ENCODE data around the gene ADAP1.
A peak's percentile ranks its signal among the peaks of the same experiment; 100 is the strongest.

Gene ADAP1

GRCh38 chr7:879706-880105, 74.8 kb downstream of the ADAP1 start:
- Histone ChIP-seq H2AFZ (ENCODE audit: low read length) (no peak overlapping the region), H3K9me2 (ENCODE audit: low read depth, low read length) (no peaks in the 10 kb centered on the region), H3K9me3 (ENCODE audit: low read length) (no peaks in the 10 kb centered on the region), H3K27ac (ENCODE audit: low read depth, low read length, poor library complexity, severe bottlenecking) (no peak overlapping the region), H3K27me3 (ENCODE audit: insufficient read depth, low read length) (no peaks in the 10 kb centered on the region), H3F3A (ENCODE audit: insufficient read depth, low read length) (0 out of 2 replicates have a peak, but pooled peaks cover 3% of the 10 kb centered on the region), H3K79me2 (ENCODE audit: insufficient read depth, low read length) (peaks cover 32% of the 10 kb centered on the region), H3K9ac (ENCODE audit: low read length) (no peak overlapping the region), H3K4me1 (ENCODE audit: insufficient read depth, low read length, severe bottlenecking) (peaks cover 23% of the 10 kb centered on the region), H4K20me1 (ENCODE audit: insufficient read depth, low read length) (no peaks in the 10 kb centered on the region), H3K4me2 (ENCODE audit: low read length) (no peak overlapping the region), H3K36me3 (ENCODE audit: insufficient read depth, low read length) (peaks cover 18% of the 10 kb centered on the region), H3K4me3 (ENCODE audit: low read depth, low read length, poor library complexity, severe bottlenecking) (no peak overlapping the region)
- TF ChIP-seq EZH2 (IDR thresholded peaks at IDR 0.05; ENCODE audit: borderline replicate concordance, low read length): no peak
- TF ChIP-seq, protein P1, sequence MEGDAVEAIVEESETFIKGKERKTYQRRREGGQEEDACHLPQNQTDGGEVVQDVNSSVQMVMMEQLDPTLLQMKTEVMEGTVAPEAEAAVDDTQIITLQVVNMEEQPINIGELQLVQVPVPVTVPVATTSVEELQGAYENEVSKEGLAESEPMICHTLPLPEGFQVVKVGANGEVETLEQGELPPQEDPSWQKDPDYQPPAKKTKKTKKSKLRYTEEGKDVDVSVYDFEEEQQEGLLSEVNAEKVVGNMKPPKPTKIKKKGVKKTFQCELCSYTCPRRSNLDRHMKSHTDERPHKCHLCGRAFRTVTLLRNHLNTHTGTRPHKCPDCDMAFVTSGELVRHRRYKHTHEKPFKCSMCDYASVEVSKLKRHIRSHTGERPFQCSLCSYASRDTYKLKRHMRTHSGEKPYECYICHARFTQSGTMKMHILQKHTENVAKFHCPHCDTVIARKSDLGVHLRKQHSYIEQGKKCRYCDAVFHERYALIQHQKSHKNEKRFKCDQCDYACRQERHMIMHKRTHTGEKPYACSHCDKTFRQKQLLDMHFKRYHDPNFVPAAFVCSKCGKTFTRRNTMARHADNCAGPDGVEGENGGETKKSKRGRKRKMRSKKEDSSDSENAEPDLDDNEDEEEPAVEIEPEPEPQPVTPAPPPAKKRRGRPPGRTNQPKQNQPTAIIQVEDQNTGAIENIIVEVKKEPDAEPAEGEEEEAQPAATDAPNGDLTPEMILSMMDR (IDR thresholded peaks at IDR 0.05; ENCODE audit: low read length): no peak

GRCh38 chr7:879093-879492, 75.4 kb downstream of the ADAP1 start:
- peaks cover 8% of the 10 kb centered on the region for H3F3A ChIP-seq (ENCODE audit: insufficient read depth, low read length)
- H3K4me2 ChIP-seq (ENCODE audit: low read length): no peak overlapping the region
- no peak overlapping the region for H3K27ac ChIP-seq (ENCODE audit: low read depth, low read length, poor library complexity, severe bottlenecking)
- H3K4me1 ChIP-seq (ENCODE audit: insufficient read depth, low read length, severe bottlenecking): peaks cover 27% of the 10 kb centered on the region
- no peaks in the 10 kb centered on the region for H3K27me3 ChIP-seq (ENCODE audit: insufficient read depth, low read length)
- H3K36me3 ChIP-seq (ENCODE audit: insufficient read depth, low read length): peaks cover 18% of the 10 kb centered on the region
- H2AFZ ChIP-seq (ENCODE audit: low read length): no peak overlapping the region
- no peaks in the 10 kb centered on the region for H3K9me3 ChIP-seq (ENCODE audit: low read length)
- TF ChIP-seq, protein P1 (IDR thresholded peaks at IDR 0.05; ENCODE audit: low read length): no peak
- TF ChIP-seq EZH2 (IDR thresholded peaks at IDR 0.05; ENCODE audit: borderline replicate concordance, low read length): no peak
- H4K20me1 ChIP-seq (ENCODE audit: insufficient read depth, low read length): no peaks in the 10 kb centered on the region
- H3K9ac ChIP-seq (ENCODE audit: low read length): no peak overlapping the region
- peaks cover 32% of the 10 kb centered on the region for H3K79me2 ChIP-seq (ENCODE audit: insufficient read depth, low read length)
- H3K4me3 ChIP-seq (ENCODE audit: low read depth, low read length, poor library complexity, severe bottlenecking): no peak overlapping the region
- no peaks in the 10 kb centered on the region for H3K9me2 ChIP-seq (ENCODE audit: low read depth, low read length)

- H3F3A ChIP-seq (ENCODE audit: insufficient read depth, low read length): peaks cover 11% of the 10 kb centered on the region
- H4K20me1 ChIP-seq (ENCODE audit: insufficient read depth, low read length): no peaks in the 10 kb centered on the region
- H3K9ac ChIP-seq (ENCODE audit: low read length): peak overlapping the region; percentile 94
- no peak for TF ChIP-seq EZH2 (IDR thresholded peaks at IDR 0.05; ENCODE audit: borderline replicate concordance, low read length)
- TF ChIP-seq, protein P1 (IDR thresholded peaks at IDR 0.05; ENCODE audit: low read length): no peak
- peaks cover 38% of the 10 kb centered on the region for H3K4me1 ChIP-seq (ENCODE audit: insufficient read depth, low read length, severe bottlenecking)
- H2AFZ ChIP-seq (ENCODE audit: low read length): no peak overlapping the region
- H3K9me3 ChIP-seq (ENCODE audit: low read length): no peaks in the 10 kb centered on the region
- H3K36me3 ChIP-seq (ENCODE audit: insufficient read depth, low read length): peaks cover 31% of the 10 kb centered on the region
- H3K4me2 ChIP-seq (ENCODE audit: low read length): peak overlapping the region; percentile 83
- peak overlapping the region; percentile 98 for H3K4me3 ChIP-seq (ENCODE audit: low read depth, low read length, poor library complexity, severe bottlenecking)
- H3K27ac ChIP-seq (ENCODE audit: low read depth, low read length, poor library complexity, severe bottlenecking): peak overlapping the region; percentile 43
- H3K27me3 ChIP-seq (ENCODE audit: insufficient read depth, low read length): no peaks in the 10 kb centered on the region
- H3K79me2 ChIP-seq (ENCODE audit: insufficient read depth, low read length): peaks cover 32% of the 10 kb centered on the region
- H3K9me2 ChIP-seq (ENCODE audit: low read depth, low read length): no peaks in the 10 kb centered on the region
Measured at GRCh38 chr7:877312-878232, 76.9 kb downstream of the ADAP1 start.
